GM18499 (cell line): ENCODE results near the gene GINS3.

ENCODE experiments used
- ATAC-seq: cut with Tn5 transposase; IDR thresholded peaks from one replicate; pipeline ENCODE4 v1.9.1; 2021; ENCODE audit warnings: moderate number of reproducible peaks; ENCODE audit not compliant: insufficient read depth, unreplicated experiment

GINS3 gene

DNA sequence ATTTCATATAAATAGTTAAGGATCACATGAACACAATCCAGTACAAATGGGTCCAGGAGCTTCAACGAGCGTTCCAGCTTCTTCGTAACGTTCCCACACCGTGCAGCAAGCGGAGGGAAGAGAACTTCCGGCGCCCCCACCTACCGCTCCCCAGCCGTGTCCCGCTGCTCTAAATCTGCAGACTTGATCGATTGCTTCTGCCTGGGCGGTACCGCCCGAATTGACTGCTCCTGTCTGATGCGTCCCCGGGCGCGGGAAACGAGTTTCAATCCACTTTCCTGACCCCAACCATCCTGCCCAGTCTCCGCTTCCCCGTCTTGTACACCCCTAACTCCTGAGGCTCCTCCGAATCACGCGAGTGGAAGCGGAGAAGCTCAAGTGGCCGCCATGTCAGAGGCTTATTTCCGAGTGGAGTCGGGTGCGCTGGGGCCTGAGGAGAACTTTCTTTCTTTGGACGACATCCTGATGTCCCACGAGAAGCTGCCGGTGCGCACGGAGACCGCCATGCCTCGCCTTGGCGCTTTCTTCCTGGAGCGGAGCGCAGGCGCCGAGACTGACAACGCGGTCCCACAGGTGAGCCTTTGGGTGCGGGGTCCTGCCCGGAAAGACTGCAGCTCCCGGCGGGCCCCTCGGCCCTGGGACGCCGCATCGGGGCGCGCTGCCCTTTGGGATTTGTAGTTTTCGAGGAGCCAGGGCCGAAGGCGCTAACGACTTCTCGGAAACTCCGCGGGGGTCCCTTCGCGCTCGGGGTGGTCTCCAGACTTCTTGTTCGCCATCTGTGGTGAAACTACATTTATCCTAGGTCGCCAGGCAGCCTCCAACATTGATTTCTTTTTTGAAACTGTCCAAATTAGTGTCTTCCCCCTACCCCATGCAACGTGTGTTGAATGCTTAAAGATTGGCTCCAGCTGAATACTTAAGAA is at the start of gene GINS3:
GINS3 (plus strand) TSS at position 257 of the 923 bp plus-strand sequence; CDS start at position 388, 131 bp downstream.
- ATAC-seq, result peak; percentile 68

DNA sequence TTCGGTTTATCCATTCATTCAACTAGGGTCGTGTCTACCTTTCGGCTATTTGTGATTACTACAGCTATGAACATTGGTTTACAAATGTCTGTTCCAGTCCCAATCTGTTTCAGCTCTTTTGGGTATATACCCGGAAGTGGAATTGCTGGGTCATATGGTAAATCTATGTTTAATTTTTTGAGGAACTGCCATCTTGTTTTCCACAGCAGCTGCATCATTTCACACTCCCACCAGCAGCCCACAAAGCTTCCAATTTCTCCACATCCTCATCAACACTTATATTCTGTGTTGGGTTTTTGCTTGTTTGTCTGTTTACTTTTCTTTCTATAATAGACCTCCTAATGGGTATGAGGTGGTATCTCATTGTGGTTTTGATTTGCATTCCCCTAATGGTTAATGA is 48.7 kb upstream of the GINS3 start:
- no peak for ATAC-seq

DNA sequence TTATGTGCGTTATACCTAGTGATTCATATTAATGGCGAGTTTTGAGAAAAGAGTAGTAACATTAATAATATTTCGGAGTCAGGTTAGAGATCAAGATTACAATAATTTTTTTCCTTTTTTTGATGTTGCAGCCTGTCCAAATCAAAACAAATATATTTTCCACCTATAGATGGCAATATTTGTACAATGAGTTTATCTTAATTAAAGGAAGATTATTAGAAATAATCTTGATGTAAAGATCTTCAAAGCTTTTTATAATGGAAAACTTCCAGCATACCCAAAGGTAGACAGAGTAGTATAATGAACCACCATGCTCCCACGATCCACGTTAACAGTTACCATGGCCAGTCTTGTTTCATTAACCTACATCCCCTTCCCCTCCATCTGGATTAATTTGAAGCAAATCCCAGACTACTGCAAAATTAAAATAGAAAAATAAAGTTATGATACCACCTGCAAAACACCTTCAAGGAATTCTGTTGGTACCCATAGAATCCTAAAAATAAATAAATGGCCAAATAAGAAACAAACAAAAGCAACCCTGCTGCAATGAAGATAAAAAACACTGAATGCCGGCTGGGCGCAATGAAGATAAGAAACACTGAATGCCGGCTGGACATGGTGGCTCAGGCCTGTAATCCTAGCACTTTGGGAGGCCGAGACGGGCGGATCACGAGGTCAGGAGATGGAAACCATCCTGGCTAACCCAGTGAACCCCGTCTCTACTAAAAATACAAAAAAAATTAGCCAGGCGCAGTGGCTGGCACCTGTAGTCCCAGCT is 46.5 kb upstream of the GINS3 start:
- no peak for ATAC-seq

DNA sequence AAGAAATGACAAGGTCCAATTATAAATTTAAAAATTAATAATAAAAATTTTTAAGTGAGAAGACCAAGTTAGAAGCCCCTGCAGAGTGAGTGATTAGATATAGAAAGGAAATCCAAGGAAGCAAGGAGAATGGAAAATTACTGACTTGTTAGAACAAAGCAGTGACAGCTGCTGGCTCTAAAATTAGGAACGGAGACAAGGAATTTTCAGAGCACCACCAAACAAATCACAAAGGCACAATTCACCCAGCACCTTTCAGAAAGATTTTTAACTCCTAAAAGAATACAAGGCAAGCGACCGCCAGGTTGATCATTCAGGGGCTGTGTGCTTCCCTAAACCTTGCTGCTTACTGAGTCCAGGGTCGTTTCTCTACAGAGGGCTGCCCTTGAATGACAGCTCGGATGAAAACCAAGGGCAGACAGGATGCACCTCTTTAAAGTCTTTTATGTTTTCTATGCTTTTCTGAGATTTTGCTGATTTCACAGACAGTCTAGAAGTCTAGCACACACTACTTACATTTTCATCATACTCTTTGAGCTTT is 45.4 kb upstream of the GINS3 start:
- ATAC-seq, result no peak

DNA sequence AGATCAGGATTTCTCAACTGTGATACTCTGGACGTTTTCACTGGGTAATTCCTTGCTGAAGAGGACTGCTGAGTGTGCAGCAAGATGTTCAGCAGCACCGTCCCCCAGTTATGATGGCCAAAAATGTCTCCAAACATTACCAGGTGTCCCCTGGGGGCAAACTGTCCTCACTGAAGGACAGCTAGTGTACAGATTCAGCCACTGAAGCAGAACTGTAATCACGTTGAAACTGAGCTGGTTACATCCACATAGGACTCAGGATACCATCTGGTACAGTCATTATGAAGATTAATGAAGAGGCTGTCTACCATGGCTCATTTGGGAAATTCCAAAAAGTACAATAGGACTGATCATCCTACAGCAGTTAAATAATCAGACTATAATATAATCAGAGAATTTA is 43.3 kb upstream of the GINS3 start:
- ATAC-seq, result no peak

DNA sequence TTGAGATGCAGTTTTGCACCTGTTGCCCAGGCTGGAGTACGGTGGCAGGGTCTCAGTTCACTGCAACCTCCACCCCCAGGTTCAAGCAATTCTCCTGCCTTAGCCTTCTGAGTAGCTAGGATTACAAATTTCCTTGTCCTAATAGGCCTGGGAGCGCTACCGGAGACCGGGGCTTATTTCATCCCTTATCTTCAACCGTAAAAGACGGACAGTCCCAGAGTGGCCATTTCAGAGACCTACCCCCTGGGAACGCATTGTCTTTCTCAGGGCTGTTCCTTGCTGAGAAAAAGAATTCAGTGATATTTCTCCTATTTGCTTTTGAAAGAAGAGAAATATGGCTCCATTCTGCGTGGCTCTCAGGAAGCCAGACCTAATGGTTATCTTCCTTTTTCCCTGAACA is 39.6 kb upstream of the GINS3 start:
- ATAC-seq, result no peak

DNA sequence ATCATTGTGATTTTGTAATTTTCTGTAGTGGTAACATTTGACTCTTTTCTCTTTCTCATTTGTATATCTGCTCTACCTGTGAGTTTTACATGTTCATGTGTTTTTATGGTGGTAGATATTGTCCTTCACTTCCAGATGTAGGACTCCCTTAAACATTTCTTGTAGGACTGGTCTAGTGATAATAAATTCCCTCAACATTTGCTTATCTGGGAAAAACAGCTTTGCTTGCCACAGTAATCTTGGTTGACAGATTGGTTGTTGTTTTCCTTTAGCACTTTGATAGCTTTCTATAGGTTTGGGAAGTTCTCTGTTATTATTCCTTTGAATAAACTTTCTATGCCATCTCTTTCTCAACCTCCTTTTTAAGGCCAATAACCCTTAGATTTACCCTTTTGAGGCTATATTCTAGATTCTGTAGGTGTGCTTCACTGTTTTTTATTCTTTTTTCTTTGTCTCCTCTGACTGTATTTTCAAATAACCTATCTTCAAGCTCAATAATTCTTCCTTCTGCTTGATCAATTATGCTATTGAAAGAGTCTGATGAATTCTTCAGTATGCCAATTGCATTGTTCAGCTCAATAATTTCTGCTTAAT is 32.1 kb upstream of the GINS3 start:
- no peak for ATAC-seq

DNA sequence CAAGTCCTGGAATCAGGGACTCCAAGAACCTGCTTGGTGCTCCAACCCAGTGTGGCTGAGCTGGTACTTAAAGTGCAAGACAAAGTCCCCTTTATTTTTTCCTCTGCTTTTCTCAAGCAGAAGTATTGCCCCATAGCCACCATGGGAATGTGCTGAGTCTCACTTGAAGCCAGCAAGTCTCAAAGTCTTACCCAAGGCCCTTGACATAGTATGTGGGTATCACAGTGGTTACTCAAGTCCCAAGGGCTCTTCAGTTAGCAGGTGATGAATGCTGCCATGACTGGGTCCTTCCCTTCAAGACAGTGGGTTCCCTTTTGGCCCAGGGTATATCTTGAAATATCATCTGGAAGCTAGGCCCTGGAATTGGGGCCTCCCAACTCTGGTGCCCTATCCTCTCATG is 30.5 kb upstream of the GINS3 start:
- ATAC-seq, result no peak

DNA sequence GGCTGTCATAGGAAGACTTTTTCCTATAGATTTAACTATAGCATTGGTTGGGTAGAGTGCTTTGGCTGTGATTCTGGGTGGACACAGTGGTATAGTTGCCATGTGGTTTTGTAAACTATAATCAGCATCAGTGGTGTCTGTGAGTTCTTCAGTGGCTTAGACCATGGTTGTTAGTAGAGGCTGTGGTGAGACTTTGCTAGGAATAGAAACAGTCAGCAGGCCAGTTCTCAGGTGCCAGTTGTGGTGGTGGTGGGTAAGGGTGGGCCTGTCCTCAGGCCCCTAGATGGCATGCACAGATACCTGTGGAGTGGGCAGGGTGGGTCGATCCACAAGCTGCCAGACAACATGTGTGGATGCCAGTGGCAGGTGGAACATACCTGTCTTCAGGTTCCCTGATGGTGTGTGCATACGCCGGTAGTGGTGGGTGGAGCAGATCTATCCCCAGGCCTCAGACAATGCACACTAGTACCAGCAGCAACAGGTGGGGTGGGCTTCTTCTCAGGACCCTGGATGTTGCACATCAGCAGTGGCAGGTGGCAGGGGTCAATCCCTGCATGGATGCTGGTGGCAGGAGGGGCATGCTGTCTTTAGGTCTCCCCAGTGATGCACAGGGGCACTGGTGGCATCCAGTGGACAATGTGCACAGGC is 28.4 kb upstream of the GINS3 start:
- ATAC-seq, result no peak

DNA sequence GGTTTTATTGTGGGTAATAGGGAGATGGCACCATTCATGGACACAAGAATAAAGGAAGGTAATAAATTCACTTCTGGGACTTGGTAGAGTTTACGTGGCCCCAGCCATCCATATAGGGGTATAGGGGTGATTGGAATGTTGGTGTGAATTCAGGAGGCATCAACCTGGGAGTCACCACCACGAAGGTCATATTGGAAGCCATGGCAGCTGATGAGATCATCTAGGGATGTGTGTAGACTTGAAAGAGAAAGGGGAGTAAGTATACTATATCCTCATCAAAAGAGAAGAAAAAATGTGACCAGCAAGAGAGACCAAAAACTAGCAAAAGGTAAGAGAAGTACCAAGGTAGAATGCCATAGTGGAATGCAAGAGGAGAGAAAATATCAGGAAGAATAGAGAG is 26.6 kb upstream of the GINS3 start:
- no peak for ATAC-seq

DNA sequence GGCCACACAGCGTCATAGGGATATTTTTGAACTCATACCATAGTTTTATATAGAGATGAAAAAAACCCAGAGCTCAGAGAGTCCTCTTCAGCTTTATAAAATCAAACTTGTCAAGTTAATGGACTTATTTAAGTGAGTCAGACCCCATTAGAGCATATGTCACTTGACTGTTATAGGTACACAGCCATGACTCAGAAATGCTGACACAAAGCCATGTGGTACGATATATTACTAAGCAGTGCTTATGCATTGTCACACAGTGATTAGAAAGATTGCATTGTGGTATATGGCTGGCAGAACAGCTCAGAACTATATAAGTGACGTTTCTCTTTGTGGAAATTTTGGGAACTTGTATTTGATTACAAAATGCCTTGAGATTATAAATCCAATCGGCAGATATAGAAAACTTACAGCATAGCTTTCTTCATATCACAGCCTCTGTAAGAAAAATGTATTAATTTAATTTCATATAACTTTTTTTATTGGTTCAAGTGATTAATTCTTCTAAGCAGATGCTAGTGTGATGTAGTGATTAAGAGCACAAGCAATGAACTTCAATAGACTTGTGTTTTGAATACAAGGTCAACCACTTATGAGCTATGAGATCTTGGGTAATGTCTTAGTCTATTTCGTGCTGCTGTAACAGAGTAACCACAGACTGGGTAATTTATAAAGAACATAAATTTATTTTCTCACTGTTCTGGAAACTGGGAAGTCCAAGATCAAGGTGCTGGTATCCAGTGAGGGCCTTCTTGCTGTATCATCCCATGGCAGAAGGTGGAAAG is 25.8 kb upstream of the GINS3 start:
- no peak for ATAC-seq

DNA sequence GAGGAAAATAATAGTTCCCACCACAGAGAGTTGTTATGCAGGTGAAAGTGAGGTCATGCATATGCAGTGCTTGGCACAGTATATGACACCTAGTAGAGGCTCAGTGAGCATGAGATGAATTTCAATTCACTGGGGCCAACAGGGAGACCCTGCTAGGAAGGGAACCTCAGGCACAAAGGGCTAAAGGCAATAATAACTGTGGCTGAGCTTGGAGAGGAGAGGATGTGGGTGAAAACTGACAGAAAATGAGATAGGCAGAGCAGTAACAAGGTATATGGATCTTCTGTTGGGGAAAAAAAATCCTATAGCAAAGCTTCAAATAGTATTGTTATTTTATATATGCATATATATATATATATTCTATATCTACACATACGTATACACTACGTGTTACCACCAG is 25.0 kb upstream of the GINS3 start:
- ATAC-seq, result no peak

DNA sequence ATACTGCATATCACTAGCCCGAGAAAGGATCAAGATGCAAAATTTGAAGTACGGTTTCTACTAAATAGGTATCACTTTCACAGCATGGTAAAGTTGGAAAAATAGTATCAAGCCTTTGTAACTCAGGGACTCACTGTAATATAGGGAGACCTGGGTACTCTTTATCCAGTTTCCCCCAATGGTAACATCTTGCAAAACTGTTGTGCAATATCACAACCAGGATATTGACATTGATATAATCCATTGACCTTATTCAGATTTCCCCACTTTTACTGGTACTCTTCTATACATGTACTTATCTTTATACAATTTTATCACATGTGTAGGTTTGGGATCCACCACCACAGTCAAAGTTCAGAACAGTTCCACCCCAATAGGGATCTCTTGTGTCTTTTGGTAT is 20.4 kb upstream of the GINS3 start:
- no peak for ATAC-seq

DNA sequence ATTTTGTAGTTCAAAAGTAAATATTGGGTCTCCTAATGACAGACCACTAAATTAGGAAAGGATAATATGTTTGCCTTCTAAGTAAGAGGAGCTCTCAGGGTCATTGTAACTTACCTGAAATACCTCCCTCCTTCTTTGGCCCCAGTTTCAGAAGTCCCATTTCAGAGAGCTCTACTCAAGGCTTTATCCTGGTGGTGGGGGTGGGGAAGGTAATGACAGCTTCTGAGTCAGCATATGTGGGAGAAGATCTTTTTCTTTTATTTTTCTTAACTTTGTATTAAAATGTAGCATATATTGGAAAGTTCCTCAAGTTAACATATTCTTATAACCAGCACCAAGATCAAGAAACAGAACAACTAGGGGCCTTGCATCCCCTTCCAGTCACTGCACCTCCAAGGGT is 16.9 kb upstream of the GINS3 start:
- ATAC-seq, result no peak

DNA sequence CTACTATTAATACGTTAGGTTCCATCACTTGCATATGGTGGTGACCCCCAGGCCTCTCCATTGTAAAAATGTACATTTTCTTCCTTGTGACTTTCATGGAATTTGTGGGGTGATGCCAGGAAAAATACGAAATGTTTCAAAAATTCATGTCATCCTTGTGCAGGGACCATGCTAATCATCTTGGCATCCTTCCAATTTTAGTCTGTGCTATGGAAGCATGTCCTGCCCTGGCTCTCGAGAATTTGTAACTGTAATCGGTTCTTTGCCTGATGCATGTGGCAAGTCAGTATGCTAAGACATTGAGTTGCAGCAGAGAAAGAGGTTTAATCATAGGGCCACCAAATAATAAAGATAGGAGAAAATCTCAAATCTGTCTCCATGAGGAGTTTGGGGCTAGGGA is 14.3 kb upstream of the GINS3 start:
- ATAC-seq, result no peak

DNA sequence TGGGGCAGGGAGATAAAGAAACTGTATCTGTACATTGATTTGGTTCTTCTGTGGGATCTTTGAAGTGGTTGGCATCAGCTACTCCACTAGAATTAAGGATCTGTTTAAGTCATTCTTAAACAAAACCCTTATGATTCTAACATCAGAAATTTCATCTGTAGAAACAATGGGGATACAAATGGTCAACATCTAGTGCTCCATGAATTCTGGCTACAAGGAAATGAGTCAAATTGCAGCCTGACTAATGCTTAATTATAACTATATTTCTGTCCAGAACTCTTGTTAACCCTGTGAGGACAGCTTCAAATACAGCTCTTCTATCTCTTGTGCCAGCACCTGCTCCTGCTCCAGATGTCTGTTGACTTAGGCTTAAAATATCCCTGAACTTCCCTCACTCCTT is 13.9 kb upstream of the GINS3 start:
- no peak for ATAC-seq

DNA sequence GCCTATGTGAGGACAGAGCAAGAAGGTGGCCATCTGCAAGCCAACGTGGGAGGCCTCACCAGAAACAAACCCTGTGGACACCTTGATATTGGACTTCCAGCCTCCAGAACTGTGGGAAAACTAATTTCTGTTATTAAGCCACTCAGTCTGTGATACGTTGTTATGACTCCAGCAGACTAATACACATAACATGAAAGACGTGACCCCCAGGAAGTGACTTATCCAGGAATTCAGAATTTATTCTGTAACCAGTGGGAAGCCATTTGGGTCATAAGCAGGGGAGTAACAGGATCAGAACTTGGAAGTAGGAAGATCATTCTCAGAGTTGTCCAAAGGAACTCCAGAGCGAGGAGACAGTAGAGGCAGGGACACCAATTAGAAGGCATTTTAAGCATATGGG is 12.5 kb upstream of the GINS3 start:
- no peak for ATAC-seq

DNA sequence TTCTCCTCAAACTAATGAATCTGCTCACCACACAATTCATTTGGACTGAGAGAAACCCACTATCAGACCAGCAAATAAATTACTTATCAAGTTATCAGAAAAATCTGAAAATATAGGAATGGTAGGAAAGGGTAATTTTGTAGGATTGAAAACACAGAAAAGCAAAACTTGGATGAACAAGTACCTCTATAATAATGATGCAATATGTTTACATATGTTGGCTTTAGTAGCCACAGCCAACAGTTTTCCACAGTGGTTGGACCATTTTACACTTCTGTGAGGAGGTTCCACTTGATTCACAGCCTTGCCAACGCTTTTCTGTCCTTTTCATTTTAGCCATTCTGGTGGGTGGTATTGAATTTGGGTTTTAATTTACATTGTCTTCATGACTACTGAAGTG is 10.6 kb upstream of the GINS3 start:
- no peak for ATAC-seq

DNA sequence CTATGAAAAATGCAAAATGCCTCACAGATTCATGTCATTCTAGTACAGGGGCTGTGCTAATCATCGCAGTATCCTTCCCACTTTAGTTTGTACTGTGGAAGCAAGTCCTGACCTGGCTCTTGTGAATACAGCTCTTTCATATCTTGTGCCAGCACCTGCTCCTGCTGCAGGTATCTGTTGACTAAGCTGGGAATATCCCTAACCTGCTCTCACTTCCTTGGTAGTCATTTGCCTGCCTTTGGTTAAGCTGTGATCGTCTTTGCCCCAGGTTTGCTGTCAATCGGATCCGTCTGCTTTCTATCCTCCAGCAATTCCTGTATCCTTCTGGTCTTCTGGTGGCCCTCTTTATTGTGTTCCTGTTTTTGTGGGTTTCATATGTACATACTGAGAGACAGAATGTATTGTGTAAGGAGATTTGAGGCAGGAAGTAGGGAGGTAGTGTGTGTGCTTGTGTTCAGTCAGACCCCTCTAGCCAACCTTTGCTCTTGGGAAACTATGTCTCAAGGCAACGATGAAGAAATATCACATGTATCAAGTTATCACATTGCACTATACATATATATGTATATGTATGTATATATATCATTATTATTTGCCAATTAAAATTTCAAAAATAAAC is 7.7 kb upstream of the GINS3 start:
- no peak for ATAC-seq
